Activated CD4-positive, alpha-beta T cell treated with anti-CD3 and anti-CD28 coated beads for 24 hours (primary cell): ENCODE results near the gene OPTN.
"Not testable (repeated sequence)": the region's sequence is repeated elsewhere in the genome, so short reads cannot be mapped to it uniquely, and the experiment has no call there.

Experiments used
- DNase-seq, 2 donors: peaks; one replicate each; pipeline ENCODE4 v3.0.0-alpha.2; 2020; ENCODE audit warnings: low read depth in 2 of 2

The OPTN gene

DNA sequence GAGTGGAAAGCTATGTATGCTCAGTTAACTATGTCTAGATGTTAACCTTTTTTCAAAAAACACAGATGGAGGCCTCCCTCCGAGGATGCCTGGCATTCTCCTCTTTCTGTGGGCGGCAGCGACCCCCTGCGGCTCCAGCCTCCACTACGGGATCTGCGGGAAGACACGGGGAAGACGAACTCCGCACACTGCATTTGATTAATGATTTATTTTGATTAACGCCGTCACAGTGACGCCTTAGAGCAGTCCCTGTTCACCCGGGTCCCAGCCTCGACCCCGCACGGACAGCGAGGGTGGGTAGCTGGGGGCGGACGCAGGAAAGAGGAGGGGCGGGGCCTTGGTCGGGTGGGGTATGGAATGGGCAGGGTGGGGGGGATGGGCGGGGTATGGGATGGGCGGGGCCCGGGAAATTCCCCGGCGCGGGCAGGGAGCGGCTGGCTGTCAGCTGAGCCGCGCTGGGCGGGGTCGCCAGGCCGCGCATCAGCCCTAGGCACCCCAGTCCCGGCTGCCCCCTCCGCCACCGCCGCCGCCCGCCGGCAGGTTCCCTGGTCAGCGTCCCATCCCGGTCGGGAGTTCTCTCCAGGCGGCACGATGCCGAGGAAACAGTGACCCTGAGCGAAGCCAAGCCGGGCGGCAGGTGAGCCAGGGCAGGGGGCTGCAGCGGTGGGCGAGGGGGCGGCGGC, at the start of gene OPTN:
Gene OPTN (plus strand): TSS at position 498 of the 683 bp plus-strand sequence. CDS start 8,960 bp downstream, outside the sequence.
- DNase-seq, result peak; percentile 58 to 69

DNA sequence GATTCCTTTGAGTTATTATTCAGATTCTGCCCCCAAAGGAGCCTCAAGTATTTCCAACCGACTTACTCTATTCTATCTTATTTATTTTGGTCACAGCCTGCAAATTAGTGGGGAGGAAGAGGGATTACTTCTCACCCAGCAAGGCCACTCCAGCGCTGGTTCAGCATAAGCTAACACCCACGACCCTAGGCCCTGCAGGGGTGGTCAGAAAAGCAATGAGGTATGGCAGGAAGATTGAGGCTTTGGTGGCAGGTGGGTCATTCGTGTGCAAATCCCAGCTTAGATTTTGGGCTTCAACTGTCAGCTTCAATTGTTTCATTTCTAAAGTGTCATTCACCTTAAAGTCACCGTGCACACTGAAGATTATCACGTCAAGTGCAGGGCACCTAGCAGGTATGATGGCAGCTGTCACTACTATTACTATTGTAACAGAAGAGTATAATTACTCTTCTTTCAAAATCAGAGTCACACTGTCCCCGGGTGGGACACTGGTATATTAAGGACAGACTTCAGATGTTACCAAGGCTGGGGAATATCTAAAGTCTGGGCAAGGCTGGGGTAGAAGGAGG, 48.8 kb upstream of the OPTN start:
- no peak for DNase-seq

DNA sequence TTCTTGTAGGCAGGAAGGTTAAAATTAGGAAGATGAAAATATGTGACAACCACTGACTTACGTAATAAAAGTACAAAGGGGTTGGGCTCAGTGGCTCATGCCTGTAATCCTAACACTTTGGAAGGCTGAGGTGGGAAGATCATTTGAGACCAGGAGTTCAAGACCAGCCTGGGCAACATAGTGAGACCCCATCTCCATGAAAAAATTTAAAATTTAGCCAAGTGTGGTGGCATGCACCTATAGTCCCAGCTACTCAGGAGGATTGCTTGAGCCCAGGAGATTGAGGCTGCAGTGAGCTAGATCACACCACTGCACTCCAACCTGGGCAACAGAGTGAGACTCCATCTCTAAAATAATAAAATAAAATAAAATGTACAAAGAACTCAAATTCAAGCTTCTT, 46.8 kb upstream of the OPTN start:
- not testable (repeated sequence) for DNase-seq

DNA sequence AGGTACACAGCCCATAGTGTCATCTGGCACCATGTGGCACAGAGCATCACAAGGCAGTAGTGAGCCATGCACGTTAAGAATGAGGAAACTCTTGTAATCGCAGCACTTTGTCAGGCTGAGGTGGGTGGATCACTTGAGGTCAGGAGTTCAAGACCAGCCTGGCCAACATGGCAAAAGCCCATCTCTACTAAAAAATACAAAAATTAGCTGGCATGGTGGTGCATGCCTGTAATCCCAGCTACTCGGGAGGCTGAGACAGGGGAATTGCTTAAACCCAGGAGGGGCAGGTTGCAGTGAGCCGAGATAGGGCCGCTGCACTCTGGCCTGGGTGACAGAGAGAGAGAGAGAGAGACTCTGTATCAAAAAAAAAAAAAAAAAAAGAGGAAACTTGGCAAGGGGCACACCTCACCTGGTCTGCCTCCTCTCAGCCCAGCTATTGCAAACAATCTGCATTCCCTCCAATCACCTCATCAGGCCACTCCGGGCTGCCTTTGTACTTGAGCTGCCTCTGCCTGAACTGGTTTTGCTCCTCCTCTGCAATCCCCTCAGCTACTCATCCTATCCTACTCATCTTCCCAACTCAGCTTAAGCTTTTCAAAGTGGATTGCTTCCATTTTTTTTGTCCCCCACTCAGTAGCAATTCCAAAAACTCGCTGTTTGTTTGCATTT, 46.0 kb upstream of the OPTN start:
- DNase-seq, result no peak

DNA sequence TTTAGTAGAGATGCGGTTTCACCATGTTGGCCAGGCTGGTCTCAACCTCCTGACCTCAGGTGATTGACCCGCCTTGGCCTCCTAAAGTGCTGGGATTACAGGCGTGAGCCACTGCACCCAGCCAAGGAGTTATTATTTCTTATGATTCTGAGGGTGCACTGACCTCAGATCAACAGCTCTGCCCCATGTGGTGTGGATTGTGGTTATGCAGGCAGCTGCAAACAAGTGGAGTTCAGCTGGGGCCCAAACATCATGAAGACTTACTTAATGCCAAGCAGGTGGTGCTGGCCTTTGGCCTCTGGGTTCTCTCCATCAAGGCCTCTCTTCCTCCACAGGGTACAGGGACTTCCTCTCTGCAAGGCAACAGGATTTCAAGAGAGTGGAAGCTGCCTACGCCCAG, 45.1 kb upstream of the OPTN start:
- DNase-seq, result no peak

DNA sequence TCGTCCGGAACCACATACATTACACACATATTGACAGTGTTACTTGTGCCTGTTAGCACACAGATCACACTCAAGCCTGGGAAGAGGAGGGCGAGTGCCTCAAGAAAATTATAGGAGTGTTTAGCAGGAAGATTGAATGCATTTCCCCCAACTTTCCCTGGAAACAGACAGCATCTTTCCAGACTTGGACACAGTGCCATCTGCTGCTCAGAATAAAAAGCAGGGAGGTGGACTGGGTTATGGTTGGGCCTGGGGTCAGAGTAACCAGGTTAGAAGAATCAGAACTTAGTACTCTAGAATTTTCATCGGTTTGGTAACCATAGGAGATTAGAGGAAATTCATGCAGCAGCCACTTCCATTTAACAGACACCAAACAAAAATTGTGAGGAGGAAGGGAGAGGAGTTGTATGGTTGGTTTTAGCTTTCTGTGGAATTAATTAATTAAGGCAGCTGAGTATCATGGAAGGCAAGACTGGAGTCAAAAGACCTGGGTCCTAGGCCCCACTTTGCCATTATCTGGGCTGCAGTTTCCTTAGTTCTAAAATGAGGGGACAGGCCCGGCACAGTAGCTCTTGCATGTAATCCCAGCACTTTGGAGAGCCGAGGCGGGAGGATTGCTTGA, 43.4 kb upstream of the OPTN start:
- no peak for DNase-seq

DNA sequence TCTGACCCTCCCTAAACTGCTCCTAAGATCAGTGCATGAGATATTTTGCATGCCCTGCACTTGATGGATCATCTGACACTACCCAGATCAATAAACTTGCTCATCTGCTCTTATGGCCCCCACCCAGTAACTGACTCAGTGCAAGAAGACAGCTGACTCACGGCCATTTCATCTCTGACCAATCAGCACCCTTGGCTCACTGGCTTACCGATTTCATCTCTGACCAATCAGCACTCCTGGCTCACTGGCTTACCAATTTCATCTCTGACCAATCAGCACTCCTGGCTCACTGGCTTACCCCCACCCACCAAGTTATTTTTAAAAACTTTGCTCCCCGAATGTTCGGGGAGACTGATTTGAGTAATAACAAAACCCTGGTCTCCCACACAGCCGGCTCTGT, 37.2 kb upstream of the OPTN start:
- no peak for DNase-seq

DNA sequence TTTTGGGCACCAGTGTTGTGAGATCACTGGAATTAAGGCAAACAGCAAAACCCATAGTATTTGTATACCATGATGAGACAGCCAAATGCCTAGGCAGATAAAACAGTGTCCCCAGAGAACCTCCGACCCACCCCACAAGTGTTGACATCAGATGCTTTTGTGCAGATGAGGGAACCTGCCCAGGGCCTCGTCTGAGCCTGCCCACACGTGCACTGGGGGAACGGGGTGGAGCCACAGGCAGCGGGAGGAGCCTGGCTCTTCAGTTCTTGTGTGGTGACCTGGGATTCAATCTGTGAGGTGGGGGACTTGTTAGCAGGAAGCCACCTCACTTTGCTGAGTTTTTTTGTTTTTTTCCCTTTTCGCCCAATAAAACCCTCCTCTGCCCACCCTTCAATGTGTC, 33.4 kb upstream of the OPTN start:
- no peak for DNase-seq

DNA sequence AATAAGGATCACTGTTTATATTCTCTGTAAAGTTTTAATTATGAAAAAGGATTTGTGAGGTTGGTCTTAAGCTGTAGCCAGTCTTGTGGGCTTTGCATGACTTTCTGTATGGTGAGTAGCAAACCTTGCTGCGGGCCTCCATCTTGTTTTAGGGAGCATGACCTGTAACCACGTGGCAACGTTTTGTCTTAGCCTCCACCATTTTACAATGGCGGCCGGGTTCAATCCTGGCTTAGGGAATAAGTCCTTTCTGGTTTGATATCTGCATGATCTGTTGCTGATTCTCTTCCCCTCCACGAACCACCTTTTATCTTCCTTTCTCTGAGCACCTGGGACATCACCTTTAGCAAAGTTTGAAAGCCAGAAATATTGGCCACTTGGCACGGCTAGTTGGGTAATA, 32.5 kb upstream of the OPTN start:
- DNase-seq, result no peak

DNA sequence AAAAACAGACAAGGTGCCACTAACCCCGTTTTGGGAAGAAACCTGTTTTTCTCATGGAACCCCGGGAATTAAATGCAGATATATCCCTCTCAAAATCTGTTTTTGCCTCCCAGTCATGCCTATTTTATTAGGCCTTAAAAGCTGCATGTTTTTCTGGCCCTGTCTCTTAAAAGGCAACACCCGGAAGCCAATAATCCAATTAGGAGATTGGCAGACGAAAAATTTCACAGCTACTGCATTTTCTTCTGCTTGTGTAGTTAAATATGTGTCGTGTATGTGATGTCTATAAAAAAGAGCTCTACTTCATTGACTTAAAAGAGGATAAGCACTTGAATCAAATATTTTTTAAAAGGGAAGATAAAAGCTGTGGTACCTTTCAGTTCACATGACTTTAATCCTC, 31.9 kb upstream of the OPTN start:
- DNase-seq, result no peak

DNA sequence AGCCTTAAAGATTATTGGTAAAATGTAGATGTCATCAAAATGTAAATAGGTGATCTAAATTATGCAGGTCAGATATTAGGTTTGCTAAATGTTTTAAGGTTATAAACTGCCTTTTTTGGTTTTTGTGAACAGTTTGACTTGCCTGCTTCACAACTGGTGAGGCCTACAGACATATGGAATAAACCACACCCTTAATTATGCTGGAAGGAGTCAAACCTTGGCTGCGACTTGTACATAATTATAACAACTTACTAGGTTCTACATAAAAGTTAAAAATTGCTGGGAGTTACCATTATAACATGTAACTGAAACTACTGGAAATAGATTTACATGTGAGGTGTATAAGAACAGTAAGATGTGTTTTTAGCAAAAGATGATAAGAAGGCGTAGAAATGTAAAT, 31.5 kb upstream of the OPTN start:
- no peak for DNase-seq

DNA sequence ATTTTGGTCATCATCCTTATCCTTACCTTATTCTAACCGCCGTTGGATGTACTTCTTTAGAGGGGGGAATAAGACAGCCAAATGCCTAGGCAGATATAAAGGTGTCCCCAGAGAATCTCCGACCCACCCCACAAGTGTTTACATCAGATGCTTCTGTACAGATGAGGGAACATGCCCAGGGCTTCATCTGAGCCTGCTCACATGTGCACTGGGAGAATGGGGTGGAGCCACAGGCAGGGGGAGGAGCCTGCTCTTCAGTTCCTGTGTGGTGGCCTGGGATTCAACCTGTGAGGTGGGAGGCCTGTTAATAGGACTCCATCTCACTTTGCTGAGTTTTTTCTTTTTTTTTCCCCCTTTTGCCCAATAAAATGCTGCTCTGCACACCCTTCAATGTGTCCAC, 27.6 kb upstream of the OPTN start:
- no peak for DNase-seq

DNA sequence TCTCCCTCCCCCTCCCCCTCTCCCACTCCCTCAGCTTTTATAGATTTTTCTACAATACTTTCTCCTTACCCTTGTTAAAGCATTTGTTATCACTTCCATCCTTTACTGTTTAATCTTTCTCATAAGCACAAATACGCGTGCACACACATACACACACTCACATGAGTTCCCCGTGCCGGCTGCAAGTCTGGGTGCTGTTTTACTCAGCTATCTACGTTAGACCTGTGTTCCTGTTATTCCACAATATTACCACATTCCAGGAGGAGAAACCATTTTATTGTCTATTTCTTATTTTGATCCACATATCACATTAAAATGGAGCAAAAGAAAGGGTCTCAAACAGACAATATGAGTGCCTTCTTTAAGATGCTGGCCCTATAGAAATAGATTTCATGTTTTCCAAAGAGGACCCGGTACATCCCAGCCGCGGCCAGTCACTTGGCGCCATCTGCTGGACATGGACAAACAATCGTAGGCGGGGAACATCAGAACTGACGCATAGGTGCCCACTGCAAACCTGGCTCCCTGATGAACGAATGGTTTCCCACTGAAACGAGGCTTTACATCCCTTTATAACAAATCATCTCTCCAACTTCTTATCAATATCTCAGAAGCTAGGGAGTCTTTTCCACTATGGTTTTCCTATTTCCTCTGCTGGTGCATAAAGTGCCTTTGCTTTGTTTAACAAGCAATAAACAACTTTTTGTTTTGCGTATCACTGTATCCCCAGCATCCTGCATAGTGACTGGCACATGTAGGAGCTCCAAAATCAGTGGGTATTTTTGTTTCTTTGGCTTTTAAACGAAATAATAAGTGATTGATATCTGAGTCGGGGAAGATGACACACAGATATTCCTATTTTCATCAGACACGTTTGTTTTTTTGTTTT, 25.2 kb upstream of the OPTN start:
- DNase-seq, result peak; percentile 28 to 54

DNA sequence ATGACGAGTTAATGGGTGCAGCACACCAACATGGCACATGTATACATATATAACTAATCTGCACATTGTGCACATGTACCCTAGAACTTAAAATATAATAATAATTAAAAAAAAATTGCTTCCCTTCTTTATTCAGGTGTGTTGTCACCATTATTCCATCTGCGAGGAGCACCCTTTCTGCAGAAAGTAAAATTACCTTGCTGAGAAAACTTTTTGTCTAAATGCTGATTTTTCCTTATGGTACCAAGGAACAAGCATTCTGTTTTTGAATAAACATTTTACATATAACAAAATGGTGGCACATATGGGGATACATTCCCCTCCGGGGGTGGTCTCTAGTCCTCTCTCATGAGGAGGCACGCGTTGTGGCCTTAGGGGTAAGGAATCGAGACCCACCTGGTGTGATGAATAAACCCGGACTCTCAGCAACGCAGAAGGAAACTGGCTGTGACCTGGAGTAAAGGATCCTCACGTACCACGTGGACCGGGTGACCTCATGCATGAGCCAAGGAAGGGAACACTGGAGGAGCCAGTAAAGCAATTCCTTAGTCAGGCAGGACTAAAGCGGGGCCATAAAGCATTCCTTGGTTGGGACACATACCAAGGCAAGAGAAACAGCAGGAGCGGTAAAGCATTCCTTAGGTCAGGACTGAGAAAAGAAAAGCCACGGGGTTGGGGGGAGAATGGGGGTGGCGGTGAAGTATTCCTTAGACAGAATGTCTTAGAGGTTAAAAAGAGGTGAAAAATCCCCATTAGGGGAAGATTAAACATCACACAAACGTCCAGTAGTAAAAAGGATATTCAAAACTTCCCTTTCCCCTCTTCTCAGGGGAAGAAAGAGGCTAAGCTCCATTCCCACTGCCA, 20.8 kb upstream of the OPTN start:
- DNase-seq, result no peak

DNA sequence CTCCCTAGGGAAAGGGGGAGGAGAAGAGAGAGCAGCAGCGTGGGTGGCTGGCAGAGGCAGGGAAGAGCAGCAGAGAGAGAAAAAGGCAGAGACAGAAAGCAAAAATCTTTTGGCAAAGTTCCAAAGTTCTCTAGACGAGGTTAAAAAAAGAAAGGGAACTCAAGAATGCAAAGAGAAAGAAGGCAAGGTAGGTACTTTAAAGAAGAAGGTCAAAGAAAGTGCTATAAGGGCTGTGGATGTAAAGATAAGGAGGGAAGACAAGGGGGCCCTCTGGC, 20.2 kb upstream of the OPTN start:
- no peak for DNase-seq

DNA sequence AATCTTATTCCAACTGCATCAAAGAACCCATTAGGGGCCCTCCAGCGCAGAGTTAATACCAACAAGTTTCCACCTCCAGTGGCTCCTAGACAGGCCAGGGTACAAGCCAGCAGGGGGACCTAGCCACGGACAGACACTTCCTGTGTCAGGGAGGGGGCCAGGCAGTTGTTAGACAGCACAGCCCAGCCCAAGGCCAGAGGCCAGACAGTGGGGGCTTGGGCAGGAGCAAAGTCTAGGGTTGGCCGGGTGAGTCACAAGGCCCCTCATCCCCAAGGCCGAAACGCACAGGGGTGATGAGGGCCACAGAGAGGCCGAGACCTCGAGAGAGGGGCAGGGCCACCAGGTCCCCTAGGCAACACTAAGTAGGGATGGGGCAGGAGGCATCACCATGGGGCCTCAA, 19.3 kb upstream of the OPTN start:
- DNase-seq, result no peak

DNA sequence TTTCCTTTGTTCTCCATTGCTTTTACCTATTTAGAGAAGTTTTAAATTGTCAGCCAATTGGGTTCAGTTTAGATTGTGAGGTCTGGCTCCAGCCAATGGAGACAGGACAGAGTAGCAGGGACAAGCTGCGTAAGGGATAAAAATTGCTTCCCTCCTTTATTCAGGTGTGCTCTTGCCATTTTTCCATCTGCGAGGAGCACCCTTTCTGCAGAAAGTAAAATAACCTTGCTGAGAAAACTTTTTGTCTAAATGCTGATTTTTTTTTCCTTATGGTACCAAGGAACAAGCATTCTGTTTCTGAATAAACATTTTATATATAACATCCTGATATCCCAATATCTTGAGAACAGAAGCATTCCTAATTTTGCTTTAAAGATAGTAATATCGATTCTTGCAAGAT, 16.3 kb upstream of the OPTN start:
- not testable (repeated sequence) for DNase-seq

DNA sequence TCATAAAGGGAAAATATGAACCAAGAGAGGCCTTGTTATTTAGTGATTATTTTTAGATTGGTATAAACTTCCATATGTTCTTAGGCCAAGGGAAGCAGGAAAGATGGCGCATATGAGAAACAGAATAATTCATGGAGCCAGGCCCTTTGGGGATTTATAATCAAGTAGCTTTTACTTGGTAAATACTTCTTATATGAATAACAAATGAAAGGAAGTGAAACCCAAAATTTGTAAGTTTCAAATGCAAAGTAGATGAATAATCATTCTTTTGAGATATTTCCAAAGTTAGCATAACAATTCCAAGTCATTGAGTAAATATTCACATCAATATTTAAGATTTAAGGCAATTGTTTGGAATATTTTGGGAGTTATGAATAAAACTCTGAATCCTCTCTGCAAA, 13.9 kb upstream of the OPTN start:
- DNase-seq, result no peak

DNA sequence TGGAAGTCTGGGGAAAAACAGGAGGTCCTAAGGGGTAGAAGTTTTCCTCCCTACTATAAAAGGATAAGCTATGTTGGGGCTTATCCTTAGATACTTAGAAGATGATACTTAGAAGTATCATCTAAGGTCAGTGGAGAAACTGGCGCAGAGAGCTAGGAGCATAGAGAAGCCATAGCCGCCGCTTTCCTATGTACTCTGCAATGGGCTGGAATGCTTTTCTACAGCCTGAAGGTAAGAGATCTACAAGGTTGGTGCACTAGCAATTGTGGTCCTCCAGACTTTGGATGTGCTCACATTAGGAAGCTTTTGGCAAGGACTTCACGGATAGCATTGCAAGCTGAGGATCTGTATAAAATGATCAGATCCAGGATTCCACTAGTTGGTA, 12.4 kb upstream of the OPTN start:
- DNase-seq, result no peak

DNA sequence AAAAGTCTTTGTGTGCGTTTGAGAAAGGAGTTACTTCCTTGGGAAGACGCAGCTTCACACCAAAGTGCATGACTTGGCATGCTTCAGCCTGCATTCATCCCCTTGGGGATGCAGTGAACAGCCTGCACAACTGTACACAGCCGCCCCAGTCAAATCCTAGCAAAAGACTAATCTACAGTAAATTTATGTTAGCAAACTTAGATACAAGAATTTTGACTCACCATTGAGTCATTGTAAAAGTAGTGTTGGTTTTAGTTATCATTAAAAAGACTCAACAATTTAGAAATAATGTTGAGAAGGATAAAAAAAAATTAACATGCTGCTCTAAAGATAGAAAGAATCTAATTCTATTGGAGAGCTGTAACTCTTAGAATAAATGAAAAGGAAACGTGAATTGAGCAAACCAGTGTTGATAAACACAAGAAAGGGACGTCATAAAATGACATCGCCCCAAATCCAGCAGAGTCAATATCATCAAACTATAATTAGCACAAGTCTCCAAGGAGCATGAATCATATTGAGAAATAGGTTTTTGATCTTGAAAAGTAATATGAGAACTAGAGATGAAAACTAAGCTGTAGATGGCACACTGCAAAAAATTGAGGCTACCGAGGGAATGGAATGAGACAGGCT, 11.9 kb upstream of the OPTN start:
- no peak for DNase-seq

DNA sequence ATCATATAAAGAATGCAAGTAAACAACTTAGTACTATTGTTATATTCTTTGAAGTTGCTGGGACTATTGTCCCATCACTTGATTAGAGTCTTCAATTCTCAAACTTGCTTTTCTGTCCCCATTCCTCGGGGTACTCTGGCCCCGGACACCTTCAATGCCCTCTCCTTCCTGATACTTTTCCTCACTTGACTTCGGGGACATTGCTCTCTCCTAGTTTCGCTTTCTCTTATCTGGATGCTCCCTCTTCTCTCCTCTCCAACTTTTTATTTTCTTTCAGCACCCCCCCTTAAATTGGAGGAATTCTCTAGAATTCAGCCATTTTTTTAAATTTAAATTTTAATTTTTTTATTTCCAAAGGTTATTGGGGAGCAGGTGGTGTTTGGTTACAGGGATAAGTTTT, 10.6 kb upstream of the OPTN start:
- DNase-seq, result no peak
